NCI-H2029 (cell line): Measurements from ENCODE around the gene ESR2.

ENCODE experiments used
- DNase-seq: peaks from one replicate; lab custom pipeline; 2025; lab: John Stamatoyannopoulos, UW

The ESR2 gene

DNA sequence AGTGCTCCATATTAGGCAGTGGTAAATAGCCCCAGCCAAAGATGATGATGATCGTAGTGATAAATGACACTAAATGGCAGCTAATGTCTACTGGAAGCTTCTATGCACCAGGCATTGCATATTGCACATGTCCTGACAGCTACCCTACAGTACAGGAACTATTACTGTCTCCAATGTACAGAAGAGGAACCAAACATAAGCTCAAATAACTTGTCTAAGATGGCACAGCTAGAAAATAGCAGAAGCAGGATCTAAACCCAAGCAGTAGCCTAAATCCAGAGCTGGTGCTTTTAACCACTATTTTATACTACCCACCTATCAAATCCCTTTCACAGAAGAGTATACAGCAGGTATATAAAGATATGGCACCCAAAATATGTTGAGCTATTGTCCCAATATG is 28.9 kb downstream of the ESR2 start:
- no peak for DNase-seq

DNA sequence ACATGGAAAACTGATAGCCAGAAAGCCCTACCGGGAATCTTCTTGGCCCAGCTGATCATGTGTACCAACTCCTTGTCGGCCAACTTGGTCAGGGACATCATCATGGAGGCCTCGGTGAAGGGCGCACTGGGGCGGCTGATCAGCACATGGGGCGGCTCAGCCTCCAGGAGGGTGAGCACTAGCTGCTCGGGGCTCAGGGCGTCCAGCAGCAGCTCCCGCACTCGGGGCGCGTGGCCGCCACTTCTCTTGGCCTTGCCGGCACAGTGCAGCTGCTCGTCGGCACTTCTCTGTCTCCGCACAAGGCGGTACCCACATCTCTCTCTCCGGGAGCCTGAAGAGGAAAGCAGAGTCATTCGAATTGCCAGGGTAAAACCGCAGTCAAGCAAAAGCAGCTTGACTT is 33.8 kb downstream of the ESR2 start:
- no peak for DNase-seq

DNA sequence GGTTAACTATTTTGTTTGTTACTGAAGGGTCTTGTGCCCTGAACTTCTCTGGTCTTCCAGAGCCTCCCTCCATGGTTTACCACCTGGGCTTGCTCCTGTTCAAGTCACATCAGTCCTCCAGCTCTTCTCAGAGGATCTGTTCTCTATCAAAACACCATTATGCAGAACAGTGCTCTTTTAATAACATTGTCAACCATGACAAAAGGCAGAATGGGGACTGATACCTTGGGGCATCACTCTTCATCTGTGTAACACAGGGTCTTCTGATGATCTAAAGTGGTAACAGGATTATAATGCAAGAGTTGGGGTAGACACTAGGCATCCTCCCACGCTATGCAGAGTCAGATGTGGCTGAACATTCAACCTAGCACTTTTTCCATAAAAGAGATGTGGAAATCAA is 38.4 kb downstream of the ESR2 start:
- DNase-seq, result no peak

DNA sequence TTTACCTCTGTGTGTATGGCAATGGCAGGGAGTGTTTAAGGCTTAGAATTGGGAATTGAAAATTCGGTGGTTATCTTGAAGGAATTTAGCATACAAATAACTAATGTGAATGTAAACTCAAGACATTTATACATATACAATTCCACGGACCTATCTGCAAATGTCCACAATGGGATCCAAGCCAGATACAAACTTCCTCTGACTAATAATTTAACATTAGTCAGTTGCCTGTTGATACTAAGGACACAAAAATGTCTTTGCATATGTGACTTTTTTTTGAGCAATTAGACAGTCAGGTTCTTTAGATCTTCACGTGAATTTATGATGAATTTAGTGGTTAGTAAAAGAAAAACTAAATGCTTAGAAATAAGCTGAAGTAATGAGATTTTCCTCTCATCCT is 40.5 kb downstream of the ESR2 start:
- no peak for DNase-seq

DNA sequence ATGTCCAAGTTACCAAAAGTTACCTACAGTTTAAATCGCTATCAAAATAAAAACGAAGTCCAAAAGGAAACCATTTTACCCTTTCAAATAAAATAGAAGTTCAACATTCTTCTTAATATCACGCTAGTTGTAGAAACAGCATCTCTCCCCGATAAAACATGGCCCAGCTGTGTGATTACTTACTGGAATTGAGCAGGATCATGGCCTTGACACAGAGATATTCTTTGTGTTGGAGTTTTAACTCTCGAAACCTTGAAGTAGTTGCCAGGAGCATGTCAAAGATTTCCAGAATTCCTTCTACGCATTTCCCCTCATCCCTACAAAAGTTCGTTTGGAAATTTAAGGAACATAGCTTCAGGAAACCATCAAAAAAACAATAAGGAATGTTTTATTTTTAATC is 44.8 kb downstream of the ESR2 start:
- no peak for DNase-seq

DNA sequence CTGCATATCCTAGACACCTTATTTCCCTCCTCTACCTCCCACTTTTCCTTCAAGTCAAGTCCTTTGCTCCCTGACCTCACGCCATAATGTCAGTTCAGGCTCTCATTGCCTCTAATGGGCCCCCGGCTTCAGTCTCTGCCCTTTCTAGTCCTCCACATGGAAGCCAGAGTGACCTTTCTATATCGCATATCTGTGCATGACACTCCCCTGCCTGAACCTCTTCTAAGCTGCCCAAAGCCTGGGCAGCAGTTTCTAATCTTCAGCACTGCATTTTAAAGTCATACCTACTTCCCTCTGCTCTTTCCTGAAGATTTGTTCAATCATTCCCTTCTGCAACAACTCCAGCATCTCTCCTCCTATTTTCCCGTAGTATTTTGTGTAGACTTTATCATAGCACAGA is 45.5 kb downstream of the ESR2 start:
- no peak for DNase-seq

DNA sequence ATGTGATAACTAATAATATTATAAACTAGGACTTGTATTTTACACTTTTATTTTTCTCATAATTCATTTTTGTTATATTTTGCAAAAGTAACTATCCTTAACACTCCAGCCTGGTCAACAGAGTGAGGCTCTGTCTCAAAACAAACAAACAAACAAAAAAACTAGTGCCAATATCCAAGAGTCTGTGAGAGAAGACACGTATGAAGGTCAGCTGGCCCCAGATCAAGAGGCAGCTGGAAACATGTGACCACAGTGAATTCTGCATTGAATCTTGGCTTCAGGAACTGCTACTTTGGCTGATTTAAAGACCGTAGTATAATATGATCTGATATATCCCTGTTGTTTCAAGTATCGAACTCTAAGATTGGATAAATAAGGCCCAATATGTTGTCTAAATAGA is 47.0 kb downstream of the ESR2 start:
- DNase-seq, result no peak

DNA sequence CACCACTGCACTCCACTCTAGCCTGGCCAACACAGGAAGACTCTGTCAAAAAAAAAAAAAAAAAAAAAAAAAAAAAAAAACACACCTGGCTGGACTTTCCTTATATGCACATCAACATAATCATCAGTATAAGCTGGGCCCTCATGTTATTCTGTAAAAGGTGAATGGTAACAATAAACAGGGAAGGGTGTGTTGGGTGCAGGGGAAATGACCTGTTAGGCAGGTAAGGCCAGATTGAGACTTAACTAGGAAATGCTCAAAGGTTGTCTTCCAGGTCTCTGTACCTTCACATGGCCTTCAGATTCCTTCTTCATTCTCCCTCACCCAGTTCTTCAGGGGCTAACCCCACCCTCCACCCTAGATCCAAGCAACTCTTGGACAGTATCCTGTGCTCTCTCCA is 47.5 kb downstream of the ESR2 start:
- DNase-seq, result no peak

DNA sequence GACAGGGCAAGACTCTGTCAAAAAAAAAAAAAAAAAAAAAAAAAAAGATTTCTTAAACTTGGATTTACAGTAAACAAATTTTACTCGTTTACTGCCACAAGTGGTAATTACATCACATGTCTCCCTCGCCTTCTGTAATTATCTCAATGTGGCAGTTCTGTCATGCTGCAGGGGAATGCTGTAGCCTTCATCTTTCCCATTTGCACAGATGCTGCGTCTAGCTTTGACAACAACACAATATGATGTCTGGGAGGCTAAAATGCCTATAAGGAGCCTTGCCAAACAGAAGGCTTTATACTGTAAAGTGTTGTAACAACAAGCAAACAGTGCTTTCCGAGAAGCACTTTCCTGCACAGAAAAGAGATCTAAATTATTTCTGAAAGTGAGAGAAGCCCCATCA is 48.7 kb downstream of the ESR2 start:
- no peak for DNase-seq

DNA sequence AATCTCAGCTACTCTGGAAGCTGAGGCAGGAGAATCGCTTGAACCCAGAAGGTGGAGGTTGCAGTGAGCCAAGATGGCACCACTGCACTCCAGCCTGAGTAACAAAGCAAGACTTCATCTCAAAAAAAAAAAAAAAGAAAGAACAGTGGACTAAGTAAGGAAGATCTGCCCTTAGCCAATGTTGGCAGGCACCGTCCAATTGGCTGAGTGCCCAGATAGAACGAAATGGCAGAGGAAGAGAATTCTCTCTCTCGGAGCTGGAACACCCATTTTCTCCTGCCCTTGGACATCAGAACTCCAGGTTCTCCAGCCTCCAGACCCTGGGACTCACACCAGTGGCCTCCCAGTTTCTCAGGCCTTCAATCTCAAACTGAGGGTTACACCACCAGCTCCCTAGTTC is 49.9 kb downstream of the ESR2 start:
- no peak for DNase-seq

DNA sequence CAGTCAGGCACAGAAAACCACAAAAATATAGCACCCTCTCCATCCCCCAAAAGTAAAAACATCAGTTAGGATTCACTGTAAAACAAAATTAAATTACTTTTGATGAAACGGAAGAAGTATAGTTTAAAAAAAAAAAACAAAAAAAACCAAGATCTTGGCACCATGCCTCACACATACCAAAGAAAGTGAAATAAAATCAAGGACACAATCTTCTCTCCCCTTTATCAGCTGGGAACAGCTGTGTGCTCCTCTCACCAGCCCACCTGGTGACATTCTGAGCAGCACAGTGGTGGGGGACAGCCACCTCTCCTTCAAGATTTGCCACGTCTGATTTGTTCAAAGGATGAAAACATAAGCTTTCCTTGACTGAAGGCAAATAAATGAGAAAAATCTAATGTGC is 55.5 kb downstream of the ESR2 start:
- DNase-seq, result no peak

DNA sequence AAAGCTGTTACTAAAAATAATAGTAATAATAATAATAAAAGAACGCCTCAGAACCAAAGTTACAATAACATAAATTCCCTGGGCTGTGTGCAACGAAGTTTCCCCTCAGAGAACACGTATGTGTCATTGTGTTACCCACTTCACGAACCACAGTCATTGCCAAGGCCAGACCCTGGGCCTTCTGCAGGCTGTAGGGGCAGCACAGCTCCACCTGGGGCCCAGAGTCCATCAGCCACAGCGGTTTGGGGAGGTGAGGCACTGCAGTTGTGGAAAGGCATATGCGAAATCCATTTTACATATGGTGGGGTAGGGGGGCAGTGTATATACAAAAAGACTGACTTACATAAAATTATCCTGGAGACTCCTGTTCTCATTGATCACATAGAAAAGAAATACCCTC is 56.1 kb downstream of the ESR2 start:
- no peak for DNase-seq

DNA sequence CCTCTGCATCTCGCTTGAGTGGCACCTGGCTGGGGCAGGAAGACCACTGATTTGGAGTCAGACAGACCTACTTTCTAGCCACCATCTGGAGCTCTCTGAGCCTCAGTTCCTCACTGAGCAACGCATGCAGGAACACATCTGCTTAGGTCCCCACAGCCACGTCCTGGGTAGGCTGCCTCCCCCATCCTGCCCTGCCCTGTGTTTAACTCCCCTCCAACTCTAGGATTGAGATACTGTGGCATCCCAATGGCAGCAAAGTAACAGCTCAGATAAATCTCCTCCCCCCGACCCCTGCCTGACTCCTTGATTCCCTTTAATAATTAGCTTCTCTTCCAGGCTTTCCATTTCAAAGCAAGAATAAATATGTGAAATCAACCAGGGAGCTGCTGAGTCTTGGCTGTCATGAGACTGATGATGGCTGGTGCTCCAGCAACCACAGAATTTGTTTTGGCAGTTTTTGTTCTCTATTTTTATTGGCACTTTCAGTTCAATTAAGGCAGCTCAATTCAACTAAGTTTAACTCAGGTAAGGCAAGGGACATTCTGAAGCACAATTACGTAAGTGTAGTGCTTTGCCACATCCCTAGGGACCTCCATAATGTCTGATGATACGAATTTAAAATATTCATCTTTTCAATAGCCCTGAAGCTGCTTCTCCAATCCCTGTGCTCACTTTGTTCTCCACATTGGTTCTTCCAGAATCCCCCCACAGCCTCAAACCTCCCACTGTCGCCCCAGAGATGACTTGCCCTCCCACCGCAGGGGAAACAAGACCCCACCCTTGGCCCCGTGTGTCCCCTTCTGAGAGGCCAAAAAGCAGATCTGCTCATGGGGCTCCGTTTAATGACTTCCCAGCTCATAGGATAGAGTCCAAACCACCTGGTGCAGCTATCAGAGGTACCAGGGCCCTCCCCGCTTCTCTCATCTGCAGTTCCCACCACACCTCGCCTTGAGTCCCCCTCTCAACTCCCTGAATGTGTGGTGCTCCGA is 58.2 kb downstream of the ESR2 start:
- DNase-seq, result no peak

DNA sequence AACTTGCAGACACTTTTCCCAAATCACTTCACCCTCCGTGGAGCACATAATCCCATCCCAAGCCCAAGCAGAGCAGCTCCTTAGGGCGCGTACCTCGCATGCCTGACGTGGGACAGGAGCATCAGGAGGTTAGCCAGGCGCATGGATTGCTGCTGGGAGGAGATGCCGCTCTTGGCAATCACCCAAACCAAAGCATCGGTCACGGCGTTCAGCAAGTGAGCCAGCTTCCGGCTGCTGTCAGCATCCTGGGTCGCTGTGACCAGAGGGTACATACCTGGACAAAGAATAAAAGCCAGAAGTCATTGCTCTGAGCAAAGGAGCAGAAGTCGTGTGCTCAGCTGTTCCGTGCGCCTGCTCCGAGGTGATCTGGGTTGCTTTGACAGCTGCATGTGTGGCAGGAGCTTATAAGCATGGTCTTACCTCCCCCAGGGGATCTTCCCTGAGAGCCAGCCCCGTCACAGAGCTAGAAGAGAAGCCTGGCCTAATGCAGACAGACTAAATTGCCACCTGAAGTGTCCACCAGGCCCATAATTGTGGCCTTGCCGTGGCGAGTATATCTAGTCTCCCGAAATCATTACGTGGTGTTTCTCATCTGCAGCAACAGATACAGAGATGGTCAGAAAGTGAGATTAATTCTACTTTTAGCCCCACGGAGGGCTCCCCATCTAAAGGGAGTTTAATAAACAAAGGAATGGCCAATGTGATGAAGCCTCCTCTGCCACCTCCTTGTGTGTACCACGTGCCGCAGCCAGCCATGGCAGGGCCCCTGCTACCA is 59.1 kb downstream of the ESR2 start:
- DNase-seq, result peak; percentile 11

DNA sequence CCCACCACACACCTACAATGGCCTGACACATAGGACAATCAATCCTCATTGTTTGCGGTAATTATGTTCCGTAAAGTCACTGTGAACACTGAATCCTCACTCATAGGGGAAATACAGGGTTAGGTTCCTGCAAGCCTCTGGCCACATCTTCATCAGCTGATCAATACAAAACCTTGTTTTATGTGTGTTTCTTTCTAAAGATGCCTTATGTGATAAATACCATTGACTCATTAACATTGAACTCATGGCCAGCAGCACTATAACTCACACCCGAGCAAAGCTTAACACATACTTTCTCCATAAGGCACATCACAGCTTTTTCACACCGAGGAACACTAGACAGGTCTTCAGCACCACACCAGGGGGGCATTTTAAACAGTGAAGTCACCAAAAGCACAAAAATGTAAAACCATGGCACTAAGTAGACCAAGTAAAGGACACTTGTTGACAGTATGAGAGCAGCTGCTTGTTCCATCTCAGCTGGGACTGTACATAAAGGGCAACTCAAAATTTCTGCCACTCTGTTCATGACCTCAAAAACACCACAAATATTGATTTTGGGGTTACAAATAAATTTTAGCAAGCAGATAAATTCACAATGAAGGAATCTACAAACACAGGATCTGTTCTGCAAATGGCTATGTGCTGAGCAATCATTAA is 60.5 kb downstream of the ESR2 start:
- DNase-seq, result no peak

DNA sequence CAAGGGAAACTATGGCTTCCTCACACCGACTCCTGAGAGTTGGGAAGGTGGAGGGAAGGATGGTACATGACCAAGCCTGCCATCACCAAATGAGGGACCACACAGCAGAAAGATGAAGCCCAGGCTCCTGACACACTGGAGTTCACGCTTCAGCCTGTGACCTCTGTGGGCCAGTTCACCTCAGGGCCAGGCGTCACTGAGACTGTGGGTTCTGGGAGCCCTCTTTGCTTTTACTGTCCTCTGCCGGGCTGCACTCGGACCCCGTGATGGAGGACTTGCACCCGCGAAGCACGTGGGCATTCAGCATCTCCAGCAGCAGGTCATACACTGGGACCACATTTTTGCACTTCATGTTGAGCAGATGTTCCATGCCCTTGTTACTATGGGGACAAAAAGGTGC is 61.2 kb downstream of the ESR2 start:
- no peak for DNase-seq

DNA sequence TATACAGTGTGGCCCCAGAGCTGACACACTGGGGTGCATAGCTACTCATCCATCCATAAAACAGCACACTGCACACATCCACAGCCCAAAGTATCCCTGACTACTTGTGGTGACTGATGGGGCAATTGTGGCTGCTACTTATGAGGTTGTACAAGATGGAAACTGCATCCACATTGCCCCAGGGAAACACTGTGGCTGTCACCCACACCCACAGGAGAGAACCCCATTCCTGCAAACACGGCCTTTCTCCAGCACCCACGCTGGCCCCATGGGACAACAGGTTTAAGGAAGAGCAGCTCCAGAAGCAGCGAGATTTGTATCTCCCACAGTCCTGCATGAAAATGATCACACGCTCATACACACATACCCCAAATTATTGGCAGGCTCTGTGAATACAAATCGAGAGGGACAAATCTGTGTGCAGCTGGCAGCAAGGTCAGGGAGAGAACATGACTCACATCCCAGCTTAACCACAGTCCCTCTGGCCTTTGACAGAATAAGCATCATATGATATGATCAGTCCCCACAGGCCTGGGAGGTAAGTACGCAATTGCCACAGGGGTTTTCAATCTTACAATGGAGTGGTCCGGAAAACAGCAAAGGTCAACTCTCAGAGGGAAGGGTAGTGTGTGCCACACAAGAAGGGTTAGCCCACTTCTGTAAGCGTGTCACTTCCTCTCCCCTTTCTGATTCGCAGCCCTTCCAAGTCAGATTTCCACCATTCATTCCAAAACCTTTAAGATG is 61.9 kb downstream of the ESR2 start:
- DNase-seq, result no peak

DNA sequence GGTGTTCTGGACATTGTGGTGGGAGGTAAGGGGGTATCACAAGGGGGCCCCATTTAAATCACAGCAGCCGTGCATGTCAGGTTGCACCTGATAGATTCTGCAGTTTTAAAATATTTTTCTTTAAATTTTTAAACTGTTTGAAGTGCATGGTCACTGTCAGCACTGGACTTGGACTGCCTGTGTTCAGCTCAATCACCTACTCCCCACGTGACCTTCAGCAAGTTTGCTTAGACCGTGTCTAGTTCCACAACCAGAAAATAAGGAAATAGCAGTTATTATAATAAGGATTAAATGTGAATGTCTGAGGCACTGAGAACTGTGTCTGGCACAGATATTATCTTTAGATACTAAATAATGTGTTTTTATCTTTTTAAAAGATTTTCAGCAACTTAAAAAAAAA is 64.7 kb downstream of the ESR2 start:
- no peak for DNase-seq

DNA sequence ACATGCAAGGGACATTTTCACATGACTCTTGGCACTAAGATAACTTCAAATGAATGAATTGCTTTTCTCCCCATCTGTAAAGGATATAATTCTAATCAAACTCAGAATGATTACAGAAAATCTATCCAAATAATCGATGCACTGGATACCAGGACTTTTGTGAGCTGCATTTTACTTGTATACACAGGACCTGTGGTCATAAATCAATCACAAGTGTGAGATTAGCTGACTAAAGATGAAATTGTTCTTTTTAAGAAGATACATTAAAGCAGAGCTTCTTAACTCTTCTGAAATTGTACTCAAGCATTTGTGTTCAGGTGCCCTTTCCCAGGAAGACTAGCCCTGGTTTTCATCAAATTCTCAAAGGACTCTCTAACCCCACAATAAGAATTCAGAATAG is 66.3 kb downstream of the ESR2 start:
- DNase-seq, result no peak

DNA sequence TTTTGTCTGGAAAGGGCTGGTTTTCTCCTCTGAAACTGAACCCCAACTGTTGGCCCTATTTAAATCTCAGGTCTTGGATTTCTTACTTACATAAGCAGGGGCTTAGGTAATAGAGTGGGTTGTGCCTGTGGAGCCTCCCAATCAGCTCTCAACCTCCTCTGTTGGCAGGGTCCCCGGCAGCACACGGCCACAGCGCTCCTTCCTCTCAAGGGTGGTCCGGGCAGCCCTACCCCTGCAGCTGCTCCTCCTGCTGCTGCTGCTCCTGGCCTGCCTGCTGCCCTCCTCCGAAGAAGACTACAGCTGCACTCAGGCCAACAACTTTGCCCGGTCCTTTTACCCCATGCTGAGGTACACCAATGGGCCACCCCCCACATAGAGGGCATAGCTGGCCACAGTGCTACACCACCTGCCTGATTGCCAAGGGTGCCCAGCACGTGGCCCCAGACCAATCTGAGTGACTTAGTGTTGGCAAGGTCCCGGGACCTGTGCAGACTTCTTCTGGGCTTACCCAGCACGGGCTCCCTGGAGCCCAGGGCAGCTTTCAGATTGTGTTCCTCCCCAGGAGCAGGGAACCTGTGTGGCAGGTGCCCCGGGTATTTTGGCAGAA is 68.9 kb downstream of the ESR2 start:
- no peak for DNase-seq

DNA sequence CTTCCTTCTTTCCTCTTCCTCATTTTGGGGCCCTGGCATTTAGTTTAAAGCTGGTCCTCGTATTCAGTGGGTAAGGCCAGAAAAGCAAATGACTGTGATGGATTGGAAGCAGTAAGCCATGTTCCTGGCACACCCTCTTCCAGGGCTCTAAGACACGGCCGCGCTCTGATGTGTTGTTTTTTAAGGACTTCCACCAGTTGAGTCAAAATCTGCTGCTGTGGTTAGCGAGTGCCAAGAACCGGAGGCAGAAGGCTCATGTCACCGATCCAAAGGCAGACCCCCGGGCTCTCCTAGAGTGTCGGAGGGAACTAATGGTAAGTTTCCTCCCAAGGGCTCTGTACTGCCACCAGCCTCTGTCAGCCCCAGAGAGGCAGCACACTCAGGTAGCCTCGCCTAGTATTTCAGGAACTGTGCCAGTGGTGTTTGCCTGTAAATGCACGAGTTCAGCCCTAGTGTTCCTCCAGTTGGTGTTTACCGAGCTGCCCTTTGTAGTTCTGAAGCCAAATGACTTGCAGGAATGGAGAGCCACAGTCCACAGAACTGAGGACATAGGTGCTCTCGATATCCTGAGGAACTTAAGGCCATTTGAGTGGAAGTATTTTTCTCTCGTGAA is 72.7 kb downstream of the ESR2 start:
- no peak for DNase-seq
